NT2/D1 (cell line): ENCODE results near the gene SEMA4C.

Experiments used
- SUZ12 ChIP-seq: IDR thresholded peaks from 2 replicates; pipeline ENCODE4 v1.6.1; 2011; ENCODE audit not compliant: insufficient read length, insufficient read depth; ENCODE audit errors: extremely low read depth
- YY1 ChIP-seq: IDR thresholded peaks from 2 replicates; pipeline ENCODE4 v1.6.1; 2011; ENCODE audit not compliant: insufficient read length, insufficient read depth
- ZNF274 ChIP-seq: IDR thresholded peaks from 2 replicates; pipeline ENCODE4 v1.6.1; 2011; ENCODE audit warnings: mild to moderate bottlenecking, low read depth, low read length

GRCh38 chr2:96916156-96916630 lies 46.3 kb upstream of the SEMA4C start:
- TF ChIP-seq YY1 (no peak), ZNF274 (no peak), SUZ12 (no peak)
